Erythroblast (primary cell): ENCODE data around the gene LINC00632.

Source experiments
- GATA1 ChIP-seq: IDR thresholded peaks from 2 replicates; pipeline ENCODE4 v1.6.1; 2011; ENCODE audit warnings: low read depth, mild to moderate bottlenecking, control low read depth, low read length, moderate library complexity
- POLR2A ChIP-seq: IDR thresholded peaks from 2 replicates; pipeline ENCODE4 v1.6.1; 2011; ENCODE audit warnings: mild to moderate bottlenecking, low read length

DNA sequence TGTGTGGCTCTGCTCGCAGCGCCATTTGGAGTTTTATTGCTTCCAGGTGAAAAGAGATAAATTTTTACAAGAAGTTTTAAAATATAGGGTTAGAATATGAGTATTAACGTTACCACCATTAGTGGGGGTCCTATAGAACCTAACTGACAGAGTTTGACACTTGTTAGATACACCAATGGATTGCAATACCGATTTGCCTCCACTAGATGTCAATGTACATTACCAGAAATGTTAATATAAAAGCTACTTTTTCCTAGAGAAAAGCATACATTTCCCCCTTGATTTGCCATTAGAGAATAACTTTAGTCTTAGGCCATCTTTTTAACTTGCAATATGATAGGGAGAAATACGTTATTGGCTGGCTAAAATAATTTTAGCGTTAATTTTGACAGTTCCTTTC is 108.4 kb downstream of the LINC00632 start:
- TF ChIP-seq POLR2A (no peak), GATA1 (no peak)
